Duodenal mucosa (tissue), 2 donors: Measurements from ENCODE around the gene LIN7B.

Experiments
- H3K27ac ChIP-seq: one replicate; pipeline ENCODE4 v1.7.0; 2013; ENCODE audit warnings: low read depth, low read length
- H3K27me3 ChIP-seq, 2 donors: one replicate each; pipeline ENCODE4 v1.7.0; 2013; ENCODE audit warnings: low read length in 2 of 2, control low read depth in 1 of 2; ENCODE audit not compliant: insufficient read depth in 2 of 2, control insufficient read depth in 1 of 2
- H3K36me3 ChIP-seq, 2 donors: one replicate each; pipeline ENCODE4 v1.7.0; 2013; ENCODE audit warnings: low read length in 2 of 2, control low read depth in 1 of 2; ENCODE audit not compliant: insufficient read depth in 2 of 2, control insufficient read depth in 1 of 2
- H3K4me1 ChIP-seq, 2 donors: one replicate each; pipeline ENCODE4 v1.7.0; 2013; ENCODE audit warnings: low read length in 2 of 2, control low read depth in 1 of 2; ENCODE audit not compliant: insufficient read depth in 2 of 2, control insufficient read depth in 1 of 2
- H3K4me3 ChIP-seq, 2 donors: one replicate each; pipeline ENCODE4 v1.7.0; 2013; ENCODE audit warnings: low read length in 2 of 2, low read depth in 1 of 2
- H3K9ac ChIP-seq, 2 donors: one replicate each; pipeline ENCODE4 v1.7.0; 2013; ENCODE audit warnings: low read length in 2 of 2, low read depth in 1 of 2
- H3K9me3 ChIP-seq, 2 donors: one replicate each; pipeline ENCODE4 v1.7.0; 2013; ENCODE audit warnings: low read length in 2 of 2, control low read depth in 1 of 2; ENCODE audit not compliant: control insufficient read depth in 1 of 2

Gene LIN7B

GRCh38 chr19:49109569-49110233, 4.5 kb upstream of the LIN7B start:
- Histone ChIP-seq H3K27me3 (no peaks in the 10 kb centered on the region), H3K9me3 (no peaks in the 10 kb centered on the region), H3K4me1 (peaks cover 5 to 6% of the 10 kb centered on the region in 2 donors), H3K27ac (no peak overlapping the region), H3K9ac (no peak overlapping the region), H3K4me3 (no peak overlapping the region), H3K36me3 (peaks cover 18 to 45% of the 10 kb centered on the region in 2 donors)

DNA sequence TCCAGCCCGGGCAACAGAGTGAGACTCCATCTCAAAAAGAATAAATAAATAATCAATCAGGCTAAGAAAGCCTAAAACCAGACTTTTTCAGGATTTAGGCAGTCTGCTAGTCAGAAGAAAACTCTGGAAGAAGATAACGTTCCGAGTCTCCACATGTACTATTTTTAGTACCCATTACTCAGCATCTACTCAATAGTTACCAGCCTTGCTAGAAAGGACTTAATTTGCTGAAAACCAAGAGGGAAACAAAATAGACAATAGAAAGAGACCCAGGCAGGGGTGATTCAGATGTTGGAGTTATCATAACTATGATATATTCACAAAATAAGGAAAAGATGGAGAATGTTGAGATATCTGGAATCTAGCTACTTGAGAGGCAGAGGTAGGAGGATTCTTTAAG, 3.6 kb upstream of the LIN7B start:
- H3K27me3 ChIP-seq = no peaks in the 10 kb centered on the region
- H3K9me3 ChIP-seq = no peaks in the 10 kb centered on the region
- peaks cover 14 to 37% of the 10 kb centered on the region in 2 donors for H3K36me3 ChIP-seq
- H3K4me3 ChIP-seq = no peak overlapping the region
- H3K4me1 ChIP-seq = peaks cover 5 to 11% of the 10 kb centered on the region in 2 donors
- H3K27ac ChIP-seq = no peak overlapping the region
- H3K9ac ChIP-seq = no peak overlapping the region

- H3K27me3 ChIP-seq = no peaks in the 10 kb centered on the region
- peaks cover 5 to 15% of the 10 kb centered on the region in 2 donors for H3K4me1 ChIP-seq
- no peak overlapping the region for H3K9ac ChIP-seq
- peaks cover 10 to 29% of the 10 kb centered on the region in 2 donors for H3K36me3 ChIP-seq
- H3K9me3 ChIP-seq = no peaks in the 10 kb centered on the region
- H3K4me3 ChIP-seq = no peak overlapping the region
- H3K27ac ChIP-seq = no peak overlapping the region
These were observed 2.8 kb upstream of the LIN7B start for GRCh38 chr19:49111218-49111998.

- Histone ChIP-seq H3K27me3 (no peaks in the 10 kb centered on the region), H3K4me3 (peak overlapping the region; percentile 66 to 77), H3K9me3 (no peaks in the 10 kb centered on the region), H3K27ac (peak overlapping the region; percentile 32), H3K36me3 (no peaks in the 10 kb centered on the region), H3K4me1 (peaks cover 21 to 35% of the 10 kb centered on the region in 2 donors), H3K9ac (peak overlapping the region; percentile 33 to 63)
These were observed 627 bp downstream of the LIN7B start for GRCh38 chr19:49114630-49115363.

DNA sequence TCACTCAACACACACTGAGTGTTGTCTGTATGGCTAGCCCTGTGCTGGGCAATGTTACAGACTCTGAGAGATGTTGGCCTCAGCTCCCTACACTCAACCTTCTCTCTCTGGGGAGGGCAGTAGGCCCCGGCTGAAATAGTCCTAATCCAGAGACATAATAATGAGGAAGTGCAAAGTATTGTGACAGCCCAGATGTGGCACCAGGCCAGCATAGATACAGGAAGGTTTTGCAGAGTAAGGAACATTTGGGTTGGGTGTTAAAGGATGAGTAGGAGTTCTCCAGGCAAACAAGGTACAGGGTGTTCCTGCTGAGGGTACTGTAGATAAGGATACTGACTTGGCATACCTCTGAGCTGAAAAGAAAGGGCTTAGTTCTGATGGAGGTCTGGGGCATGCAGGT, 2.4 kb downstream of the LIN7B start:
- no peak overlapping the region for H3K9ac ChIP-seq
- no peak overlapping the region for H3K4me3 ChIP-seq
- no peak overlapping the region for H3K27ac ChIP-seq

GRCh38 chr19:49117677-49118564, 3.8 kb downstream of the LIN7B start:
- H3K27ac ChIP-seq = peak overlapping the region; percentile 99
- H3K27me3 ChIP-seq = peaks cover 0 to 6% of the 10 kb centered on the region in 2 donors
- H3K9ac ChIP-seq = peak overlapping the region; percentile 92 to 95
- no peaks in the 10 kb centered on the region for H3K36me3 ChIP-seq
- H3K9me3 ChIP-seq = no peaks in the 10 kb centered on the region
- peak overlapping the region; percentile 70 to 71 for H3K4me3 ChIP-seq
- peaks cover 27 to 40% of the 10 kb centered on the region in 2 donors for H3K4me1 ChIP-seq

More for the DNA sequence above, 2.4 kb downstream of the LIN7B start:
- H3K36me3 ChIP-seq = no peaks in the 10 kb centered on the region
- H3K27me3 ChIP-seq = peaks cover 0 to 6% of the 10 kb centered on the region in 2 donors
- H3K9me3 ChIP-seq = no peaks in the 10 kb centered on the region
- H3K4me1 ChIP-seq = peaks cover 27 to 40% of the 10 kb centered on the region in 2 donors

DNA sequence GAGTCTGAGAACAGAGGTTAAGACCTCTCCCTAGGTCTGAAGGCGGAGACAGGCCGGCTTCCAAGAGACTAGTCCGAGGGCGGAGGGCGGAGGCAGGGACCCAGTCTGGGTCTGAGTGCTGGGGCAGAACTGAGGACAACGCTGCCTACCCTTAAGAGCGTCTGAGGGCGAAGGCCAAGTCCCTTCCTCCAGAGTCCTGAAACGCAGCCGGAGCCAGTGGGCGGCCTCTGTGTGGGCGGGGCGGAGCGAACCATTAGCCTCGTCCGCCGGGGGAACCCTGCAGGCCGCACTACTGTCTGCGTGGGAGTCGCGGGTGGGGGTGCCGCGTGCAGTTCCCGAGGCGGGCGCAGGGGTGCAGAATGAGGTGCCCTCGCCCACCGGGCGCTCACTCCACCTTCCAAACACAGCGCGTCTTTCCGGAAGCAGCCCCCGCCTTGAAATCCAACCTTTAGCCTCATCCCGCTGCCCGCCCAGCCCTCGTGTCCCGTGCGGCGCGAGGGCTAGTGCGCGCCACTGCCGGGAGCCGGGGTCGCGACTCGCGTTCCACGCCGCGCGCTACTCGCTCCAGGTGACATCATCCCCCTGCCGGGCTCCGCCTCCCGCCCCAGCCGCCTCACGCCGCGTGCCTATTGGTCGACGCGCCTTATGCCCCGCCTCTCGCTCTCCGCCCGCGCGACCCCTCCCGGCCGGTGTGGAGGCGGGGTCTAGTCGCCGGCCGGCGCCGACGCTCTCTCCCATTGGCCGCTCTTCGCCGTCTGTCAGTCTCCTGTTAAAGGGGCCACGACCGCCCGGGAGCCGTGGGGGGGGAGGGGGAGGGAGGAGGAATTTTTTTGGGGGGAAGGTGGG, 4.6 kb downstream of the LIN7B start, which contains the start of gene C19orf73:
Gene C19orf73, minus strand, starts transcription at position 579 of the 846 bp plus-strand sequence. Its CDS starts 121 bp downstream, at position 458.
- Histone ChIP-seq H3K36me3 (no peaks in the 10 kb centered on the region), H3K27me3 (peaks cover 0 to 6% of the 10 kb centered on the region in 2 donors), H3K4me3 (peak within 1 kb of the TSS; percentile 70 to 71), H3K27ac (peak within 1 kb of the TSS; percentile 99), H3K9ac (peak within 1 kb of the TSS; percentile 92 to 95), H3K4me1 (peaks cover 25 to 37% of the 10 kb centered on the region in 2 donors), H3K9me3 (no peaks in the 10 kb centered on the region)

GRCh38 chr19:49119411-49120324, 5.5 kb downstream of the LIN7B start, which contains the start of gene PPFIA3:
Gene PPFIA3, plus strand, starts transcription at chr19:49119544. Its CDS starts 8,330 bp downstream, at chr19:49127874.
- H3K36me3 ChIP-seq = no peaks in the 10 kb centered on the region
- peak within 1 kb of the TSS; percentile 70 to 71 for H3K4me3 ChIP-seq
- no peaks in the 10 kb centered on the region for H3K9me3 ChIP-seq
- peaks cover 0 to 6% of the 10 kb centered on the region in 2 donors for H3K27me3 ChIP-seq
- peak within 1 kb of the TSS; percentile 92 to 95 for H3K9ac ChIP-seq
- H3K27ac ChIP-seq = peak within 1 kb of the TSS; percentile 99
- peaks cover 26 to 34% of the 10 kb centered on the region in 2 donors for H3K4me1 ChIP-seq
